ENCODE results near the gene CST9. TPM values are rescaled to one million over a fixed set of nuclear protein-coding genes. Genes with fewer than 3 reads are reported as not detected.
A peak's percentile ranks its signal among the peaks of the same experiment; 100 is the strongest.

Gene CST9
- total and polyA plus RNA-seq, 2 of the 13 experiments (the other 11 are each of a cell fraction or from before 2014, with no cell fraction given): 0.07 TPM; not detected in 1

- TF ChIP-seq RAD21 (CRISPR knock-in tag; IDR thresholded peaks at IDR 0.05): no peak; the same call in 1 of the 2 replicates
- TF ChIP-seq ZNF558 (CRISPR knock-in tag; IDR thresholded peaks at IDR 0.05; ENCODE audit: borderline replicate concordance): no peak
- peak; percentile 79; the same call in 1 of the 2 replicates for TF ChIP-seq ZKSCAN8 (CRISPR knock-in tag; IDR thresholded peaks at IDR 0.05; ENCODE audit: borderline replicate concordance)
- peak; percentile 90 for TF ChIP-seq JUN (CRISPR knock-in tag; IDR thresholded peaks at IDR 0.05)
- peak; percentile 90 for TF ChIP-seq ZNF331 (CRISPR knock-in tag; IDR thresholded peaks at IDR 0.05)
- TF ChIP-seq ZNF232 (CRISPR knock-in tag; IDR thresholded peaks at IDR 0.05; ENCODE audit: borderline replicate concordance): peak; percentile 47; the same call in 1 of the 2 replicates
- no peak for TF ChIP-seq ZNF496 (CRISPR knock-in tag; IDR thresholded peaks at IDR 0.05; ENCODE audit: insufficient replicate concordance)
- peak; percentile 91; the same call in 1 of the 2 replicates for TF ChIP-seq ZNF616 (CRISPR knock-in tag; IDR thresholded peaks at IDR 0.05; ENCODE audit: low read depth)
- TF ChIP-seq HMGXB3 (CRISPR knock-in tag; IDR thresholded peaks at IDR 0.05; ENCODE audit: borderline replicate concordance): peak; percentile 82
- peak; percentile 92 for TF ChIP-seq ZNF263 (CRISPR knock-in tag; IDR thresholded peaks at IDR 0.05)
- no peak for TF ChIP-seq MTF2 (CRISPR knock-in tag; IDR thresholded peaks at IDR 0.05; ENCODE audit: borderline replicate concordance)
- no peak; the same call in 1 of the 2 replicates for TF ChIP-seq ZNF737 (CRISPR knock-in tag; IDR thresholded peaks at IDR 0.05; ENCODE audit: borderline replicate concordance)
- TF ChIP-seq STAT5B (CRISPR knock-in tag; IDR thresholded peaks at IDR 0.05): no peak
- TF ChIP-seq GATAD2A (CRISPR knock-in tag; IDR thresholded peaks at IDR 0.05): peak; percentile 98
- TF ChIP-seq THAP11 (CRISPR knock-in tag; IDR thresholded peaks at IDR 0.05): peak; percentile 84
- no peak for TF ChIP-seq SNRNP70 (IDR thresholded peaks at IDR 0.05; ENCODE audit: low read depth, low read length)
- TF ChIP-seq ARID3A (IDR thresholded peaks at IDR 0.05; ENCODE audit: low read depth, low read length): peak; percentile 14; the same call in 1 of the 2 replicates
- TF ChIP-seq ZNF124 (CRISPR knock-in tag; IDR thresholded peaks at IDR 0.05): peak; percentile 41; the same call in 1 of the 2 replicates
- TF ChIP-seq HNF4A (CRISPR knock-in tag; IDR thresholded peaks at IDR 0.05): peak; percentile 97
- TF ChIP-seq TEAD2 (CRISPR knock-in tag; IDR thresholded peaks at IDR 0.05): no peak
- peak; percentile 93 for TF ChIP-seq CBX5 (CRISPR knock-in tag; IDR thresholded peaks at IDR 0.05; ENCODE audit: borderline replicate concordance)
- 0 out of 2 replicates have a peak, but pooled peaks have one; percentile 16 for TF ChIP-seq ZNF205 (CRISPR knock-in tag; IDR thresholded peaks at IDR 0.05)
- peak; percentile 79 for TF ChIP-seq KLF9 (CRISPR knock-in tag; IDR thresholded peaks at IDR 0.05; ENCODE audit: low read depth)
- peak; percentile 96 for TF ChIP-seq RXRB (CRISPR knock-in tag; IDR thresholded peaks at IDR 0.05; ENCODE audit: borderline replicate concordance)
- peak; percentile 84 for TF ChIP-seq JUND (CRISPR knock-in tag; IDR thresholded peaks at IDR 0.05)
- peak; percentile 70; the same call in 1 of the 2 replicates for TF ChIP-seq SSRP1 (CRISPR knock-in tag; IDR thresholded peaks at IDR 0.05)
- peak; percentile 35; the same call in 1 of the 2 replicates for TF ChIP-seq ZNF629 (CRISPR knock-in tag; conservative IDR thresholded peaks at IDR 0.05)
- TF ChIP-seq ZNF777 (CRISPR knock-in tag; IDR thresholded peaks at IDR 0.05): no peak
Observed at GRCh38 chr20:23629017-23629541, 23.4 kb upstream of the CST9 start (continued).

All from HepG2 (cell line).